Bronchial epithelial cell (primary cell): ENCODE data around the gene PREX1. TPM values are rescaled to one million over a fixed set of nuclear protein-coding genes. Genes with fewer than 3 reads are reported as not detected.
"Not testable (repeated sequence)": the region's sequence is repeated elsewhere in the genome, so short reads cannot be mapped to it uniquely, and the experiment has no call there.

ENCODE experiments used
- DNase-seq: peaks from one replicate; pipeline ENCODE4 v3.0.0-alpha.2; 2010; ENCODE audit warnings: low read depth
- FAIRE-seq: peaks from 2 replicates; lab custom pipeline; 2011; peaks lifted over from hg19 to GRCh38; lab: Jason Lieb, UNC
- H3K27me3 ChIP-seq: 2 replicates; pipeline ENCODE4 v1.5.1; 2011; ENCODE audit warnings: low read length; ENCODE audit not compliant: control insufficient read depth, insufficient read depth
- H3K36me3 ChIP-seq: 2 replicates; pipeline ENCODE4 v1.5.1; 2011; ENCODE audit warnings: low read length; ENCODE audit not compliant: control insufficient read depth, insufficient read depth
- H3K4me3 ChIP-seq: 2 replicates; pipeline ENCODE4 v1.5.1; 2011; ENCODE audit warnings: mild to moderate bottlenecking, low read depth, low read length, control low read depth
- CTCF ChIP-seq: IDR thresholded peaks from 2 replicates; pipeline ENCODE4 v1.5.1; 2011; ENCODE audit warnings: mild to moderate bottlenecking, moderate library complexity, low read length, control low read depth, inconsistent platforms; ENCODE audit not compliant: insufficient read depth, severe bottlenecking
- total RNA-seq: library from RNA; depleted of rRNA; stranded (reverse); fragments of >200 nt; gene quantifications from 2 replicates; pipeline ENCODE4 v1.2.1, GENCODE V29; 2014

Gene PREX1
- total RNA-seq, 1 donor from 2014 or later = under 0.01 TPM

GRCh38 chr20:48599106-48599747 lies 228.6 kb downstream of the PREX1 start:
- no peak overlapping the region for H3K4me3 ChIP-seq
- TF ChIP-seq CTCF = no peak
- H3K36me3 ChIP-seq = no peaks in the 10 kb centered on the region
- DNase-seq = no peak
- no peak for FAIRE-seq
- H3K27me3 ChIP-seq = no peaks in the 10 kb centered on the region

- not testable (repeated sequence) for DNase-seq, H3K36me3 ChIP-seq, FAIRE-seq, H3K27me3 ChIP-seq, H3K4me3 ChIP-seq
Observed at GRCh38 chr20:48598303-48598941, 229.4 kb downstream of the PREX1 start.

- FAIRE-seq (peak; percentile 72), DNase-seq (no peak)
- no peaks in the 10 kb centered on the region for H3K36me3 ChIP-seq
- no peak overlapping the region for H3K4me3 ChIP-seq
- no peak for TF ChIP-seq CTCF
- no peaks in the 10 kb centered on the region for H3K27me3 ChIP-seq
Observed at GRCh38 chr20:48597521-48598302, 230.1 kb downstream of the PREX1 start.

- FAIRE-seq (peak; percentile 50), DNase-seq (no peak)
- Histone ChIP-seq H3K36me3 (no peaks in the 10 kb centered on the region), H3K4me3 (no peak overlapping the region), H3K27me3 (no peaks in the 10 kb centered on the region)
- TF ChIP-seq CTCF = no peak
Observed at GRCh38 chr20:48596334-48596898, 231.4 kb downstream of the PREX1 start.

GRCh38 chr20:48595495-48596333 lies 232.1 kb downstream of the PREX1 start:
- H3K36me3 ChIP-seq = no peaks in the 10 kb centered on the region
- no peaks in the 10 kb centered on the region for H3K27me3 ChIP-seq
- TF ChIP-seq CTCF = no peak
- no peak overlapping the region for H3K4me3 ChIP-seq
- FAIRE-seq (no peak), DNase-seq (no peak)
